Transverse colon (tissue), 4 donors: Measurements from ENCODE around the gene IRF5. TPM values are rescaled to one million over a fixed set of nuclear protein-coding genes. Genes with fewer than 3 reads are reported as not detected.

Source experiments
- DNase-seq: peaks from one replicate; pipeline ENCODE4 v3.0.0-alpha.2; 2019
- H3K27ac ChIP-seq, 4 donors: fragments of 200-600 bp; sonication (generic); 2 replicates each; pipeline ENCODE4 v1.5.1; 2016 to 2018; ENCODE audit warnings: inconsistent platforms in 4 of 4
- H3K27me3 ChIP-seq: fragments of 200-600 bp; sonication (generic); 2 replicates; pipeline ENCODE4 v1.5.1; 2017; ENCODE audit warnings: inconsistent platforms
- H3K36me3 ChIP-seq, 4 donors: fragments of 200-600 bp; sonication (generic); 2 replicates each; pipeline ENCODE4 v1.5.1; 2017 to 2019; ENCODE audit warnings: inconsistent platforms in 4 of 4
- H3K4me1 ChIP-seq, 4 donors: fragments of 200-600 bp; sonication (generic); 2 replicates each; pipeline ENCODE4 v1.5.1; 2017 to 2020; ENCODE audit warnings: inconsistent platforms in 4 of 4
- H3K4me3 ChIP-seq, 4 donors: fragments of 200-600 bp; sonication (generic); 1 replicate in 1 of 4; 2 replicates in 3 of 4; pipeline versions ENCODE4 v1.5.1 to v1.6.1; 2017 to 2019; ENCODE audit warnings: inconsistent platforms in 4 of 4
- H3K9me3 ChIP-seq, 2 donors: fragments of 200-600 bp; sonication (generic); 2 replicates each; pipeline ENCODE4 v1.5.1; 2017 to 2019; ENCODE audit warnings: inconsistent platforms in 2 of 2
- EP300 ChIP-seq: sonication (generic); formaldehyde crosslinking; IDR thresholded peaks from one replicate; pipeline ENCODE4 v1.6.1; 2017; ENCODE audit warnings: antibody characterized with exemption, low read depth
- POLR2A ChIP-seq: fragments of 450-650 bp; IDR thresholded peaks from one replicate; pipeline ENCODE4 v1.6.1; 2016; ENCODE audit warnings: antibody characterized with exemption, mild to moderate bottlenecking, moderate library complexity
- POLR2AphosphoS5 ChIP-seq, 3 donors: sonication (generic); formaldehyde crosslinking; IDR thresholded peaks; one replicate each; pipeline ENCODE4 v1.6.1; 2016; ENCODE audit warnings: antibody characterized with exemption in 3 of 3
- WGBS, 2 donors: methylation state at CpG; one replicate each; pipeline ENCODE4 v1.1.5; 2018; ENCODE audit warnings: low coverage in 1 of 2; 5-methylcytosine and 5-hydroxymethylcytosine counted together
- in situ Hi-C, 4 donors: fragments of 200-750 bp; cut with MboI; loops; one replicate each; pipeline versions ENCODE4 v1.15.0 to v1.15.1; 2017; ENCODE audit warnings: low sequenced_read_pairs in 3 of 4, low pct_ligation_motif_present in 1 of 4, low pct_unique_long_range_greater_than_20kb in 1 of 4
- intact Hi-C: fragments of 100-400 bp; cut with DNase I; formaldehyde crosslinking; loops from one replicate; pipeline ENCODE4 v1.15.1; 2023; ENCODE audit warnings: low total_unique reads
- total RNA-seq, 4 donors: library from RNA; depleted of rRNA; stranded (reverse); fragments of >200 nt; gene quantifications; one replicate each; pipeline ENCODE4 v1.1.0, GENCODE V29; 2016
- TF ChIP-seq, protein P1 (sequence below), 5 experiments: fragments of 200-600 bp in 3 of 5; fragments of 450-650 bp in 2 of 5; sonication (generic) in 3 of 5; IDR thresholded peaks; 1 replicate in 2 of 5; 2 replicates in 3 of 5; pipeline ENCODE4 v1.5.1; 2016 to 2017; ENCODE audit warnings: antibody characterized with exemption in 5 of 5, inconsistent platforms in 3 of 5, mild to moderate bottlenecking in 2 of 5, moderate library complexity in 1 of 5

Gene IRF5
- total RNA-seq, 4 donors from 2014 or later = 2.2 to 10.0 (median 6.2) TPM

DNA sequence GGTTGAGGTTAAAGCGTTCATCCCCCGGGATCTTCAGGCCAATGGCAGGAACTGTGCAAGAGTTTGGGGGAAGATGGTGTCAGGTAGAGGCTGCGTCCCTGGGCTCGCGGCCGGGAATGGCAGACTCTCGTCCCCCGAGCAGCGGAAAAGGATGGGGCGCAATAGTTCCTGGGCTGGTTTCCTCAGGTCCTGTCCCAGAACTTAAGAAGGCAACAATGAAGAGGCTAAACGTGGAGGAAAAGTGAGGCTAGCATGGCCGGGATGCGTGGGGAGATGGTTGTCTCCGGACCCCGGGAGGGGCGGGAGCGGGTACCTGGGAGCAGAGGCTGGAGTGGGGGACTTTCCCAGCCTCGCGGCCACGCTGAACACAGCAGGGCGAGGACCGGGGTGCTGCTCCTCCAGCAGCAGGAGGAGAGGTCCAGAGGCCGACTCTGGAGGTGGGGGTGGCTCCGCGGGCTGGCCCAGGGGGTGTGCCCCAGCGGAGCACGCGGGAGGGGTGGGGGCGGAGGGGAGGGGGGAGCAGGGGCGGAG is 882 bp downstream of the IRF5 start:
- peak overlapping the region; percentile 54 to 85 (median 71) for H3K27ac ChIP-seq
- peaks cover 22% of the 10 kb centered on the region for H3K27me3 ChIP-seq
- H3K4me1 ChIP-seq = peaks cover 4 to 39% (median 20%) of the 10 kb centered on the region in 4 donors
- TF ChIP-seq POLR2A (no peak), EP300 (no peak), POLR2AphosphoS5 (IDR thresholded peaks at IDR 0.05) (no peak)
- TF ChIP-seq, protein P1, sequence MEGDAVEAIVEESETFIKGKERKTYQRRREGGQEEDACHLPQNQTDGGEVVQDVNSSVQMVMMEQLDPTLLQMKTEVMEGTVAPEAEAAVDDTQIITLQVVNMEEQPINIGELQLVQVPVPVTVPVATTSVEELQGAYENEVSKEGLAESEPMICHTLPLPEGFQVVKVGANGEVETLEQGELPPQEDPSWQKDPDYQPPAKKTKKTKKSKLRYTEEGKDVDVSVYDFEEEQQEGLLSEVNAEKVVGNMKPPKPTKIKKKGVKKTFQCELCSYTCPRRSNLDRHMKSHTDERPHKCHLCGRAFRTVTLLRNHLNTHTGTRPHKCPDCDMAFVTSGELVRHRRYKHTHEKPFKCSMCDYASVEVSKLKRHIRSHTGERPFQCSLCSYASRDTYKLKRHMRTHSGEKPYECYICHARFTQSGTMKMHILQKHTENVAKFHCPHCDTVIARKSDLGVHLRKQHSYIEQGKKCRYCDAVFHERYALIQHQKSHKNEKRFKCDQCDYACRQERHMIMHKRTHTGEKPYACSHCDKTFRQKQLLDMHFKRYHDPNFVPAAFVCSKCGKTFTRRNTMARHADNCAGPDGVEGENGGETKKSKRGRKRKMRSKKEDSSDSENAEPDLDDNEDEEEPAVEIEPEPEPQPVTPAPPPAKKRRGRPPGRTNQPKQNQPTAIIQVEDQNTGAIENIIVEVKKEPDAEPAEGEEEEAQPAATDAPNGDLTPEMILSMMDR (IDR thresholded peaks at IDR 0.05) = no peak
- no peaks in the 10 kb centered on the region for H3K36me3 ChIP-seq
- H3K4me3 ChIP-seq = peak overlapping the region; percentile 40 to 72 (median 61)
- DNase-seq = peak; percentile 55
- in situ Hi-C loops = no loop called here
- intact Hi-C loops = no loop called here
- WGBS, 2 donors = 0 to 3% methylated on average over 1 to 22 of the region's 30 CpGs
- no peaks in the 10 kb centered on the region for H3K9me3 ChIP-seq

DNA sequence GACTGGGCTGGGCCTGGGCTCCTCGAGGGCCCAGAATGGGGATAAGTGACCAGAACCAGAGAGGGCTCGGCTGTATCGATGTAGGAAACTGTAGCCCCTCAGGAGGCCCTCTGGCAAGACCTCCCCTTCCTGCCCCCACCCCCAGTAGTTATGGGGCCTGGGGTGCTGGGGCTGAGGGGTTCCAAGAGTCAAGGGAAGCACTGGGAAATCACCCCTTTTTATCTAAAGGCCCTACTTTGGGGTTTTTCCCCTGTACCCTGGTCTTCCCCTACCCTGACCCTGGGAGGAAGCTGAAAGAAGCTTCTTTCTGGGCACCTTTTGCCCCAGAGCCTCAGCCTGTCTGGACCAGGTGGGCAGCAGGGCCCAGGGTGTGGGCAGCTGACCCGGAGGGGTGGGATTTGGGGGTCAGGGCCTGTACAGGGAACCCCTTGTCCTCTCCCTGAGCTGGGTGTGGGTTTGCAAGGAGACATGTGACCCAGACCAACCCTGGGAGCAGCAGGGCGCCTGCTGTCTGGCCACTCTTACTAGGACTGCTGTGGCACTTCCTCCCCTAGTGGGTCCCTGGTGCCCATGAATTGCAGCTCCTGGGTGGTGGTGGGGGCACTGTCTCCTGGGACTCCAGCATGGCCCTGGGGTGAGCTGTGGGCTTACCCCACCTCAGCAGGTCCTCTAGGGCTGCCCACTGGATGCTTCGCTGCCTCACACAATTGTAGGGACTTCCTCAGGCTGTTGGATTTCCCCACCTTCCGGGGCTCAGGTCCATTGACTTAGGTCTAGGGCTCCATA is 1.5 kb downstream of the IRF5 start:
- peak overlapping the region in 3 of 4 donors; percentile 40 to 72 (median 63) for H3K4me3 ChIP-seq
- WGBS, 2 donors = 65% methylated on average over 4 of the region's 7 CpGs; no CpG with 5 or more reads in 1 of the 2 donors
- H3K27ac ChIP-seq = peak overlapping the region; percentile 54 to 85 (median 71)

DNA sequence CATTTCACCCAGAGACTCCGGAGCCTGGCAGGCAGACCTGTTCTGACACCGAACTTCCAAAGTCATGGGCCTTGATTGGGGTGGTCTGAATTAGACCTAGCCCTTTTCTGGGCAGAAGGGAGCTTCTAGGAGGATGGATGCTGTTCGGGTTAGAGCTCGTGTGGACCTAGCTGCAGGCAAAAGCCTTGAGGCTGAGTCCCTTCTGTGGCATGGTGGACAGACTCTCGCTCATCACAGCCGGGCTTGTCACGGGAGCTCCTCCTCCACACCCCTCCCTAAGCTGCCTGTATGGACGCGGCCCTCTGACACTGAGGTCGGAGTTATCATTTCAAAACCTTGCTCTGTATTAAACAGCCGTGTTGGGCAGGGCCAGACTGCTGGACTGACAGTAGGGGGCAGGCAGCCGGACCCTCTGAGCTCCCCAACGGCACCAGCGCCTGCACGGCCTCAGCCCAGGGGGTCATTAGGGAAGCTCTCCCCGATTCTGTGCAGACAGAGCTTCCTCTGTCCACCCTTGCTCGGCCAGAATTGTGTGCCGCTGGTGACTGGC is 2.2 kb downstream of the IRF5 start:
- intact Hi-C loops (no loop called here), in situ Hi-C loops (no loop called here)
- WGBS, 2 donors = 66% methylated on average over 15 of the region's 18 CpGs; no CpG with 5 or more reads in 1 of the 2 donors
- peak overlapping the region; percentile 54 to 85 (median 71) for H3K27ac ChIP-seq
- H3K36me3 ChIP-seq = no peaks in the 10 kb centered on the region
- H3K4me3 ChIP-seq = peak overlapping the region in 1 of 4 donors; percentile 72
- no peaks in the 10 kb centered on the region for H3K9me3 ChIP-seq
- peaks cover 22% of the 10 kb centered on the region for H3K27me3 ChIP-seq
- peaks cover 4 to 37% (median 20%) of the 10 kb centered on the region in 4 donors for H3K4me1 ChIP-seq
- TF ChIP-seq POLR2A (no peak), POLR2AphosphoS5 (IDR thresholded peaks at IDR 0.05) (no peak), EP300 (no peak)
- TF ChIP-seq, protein P1 (IDR thresholded peaks at IDR 0.05) = no peak
- DNase-seq = peak; percentile 30

More for the DNA sequence above, 1.5 kb downstream of the IRF5 start:
- DNase-seq = no peak
- H3K36me3 ChIP-seq = no peaks in the 10 kb centered on the region
- no peaks in the 10 kb centered on the region for H3K9me3 ChIP-seq
- intact Hi-C loops (no loop called here), in situ Hi-C loops (no loop called here)
- TF ChIP-seq POLR2A (no peak), POLR2AphosphoS5 (IDR thresholded peaks at IDR 0.05) (no peak), EP300 (no peak)
- TF ChIP-seq, protein P1 (IDR thresholded peaks at IDR 0.05) = no peak
- peaks cover 22% of the 10 kb centered on the region for H3K27me3 ChIP-seq
- H3K4me1 ChIP-seq = peaks cover 4 to 37% (median 20%) of the 10 kb centered on the region in 4 donors
